ENCODE data around the gene PRSS50.

Gene PRSS50

DNA sequence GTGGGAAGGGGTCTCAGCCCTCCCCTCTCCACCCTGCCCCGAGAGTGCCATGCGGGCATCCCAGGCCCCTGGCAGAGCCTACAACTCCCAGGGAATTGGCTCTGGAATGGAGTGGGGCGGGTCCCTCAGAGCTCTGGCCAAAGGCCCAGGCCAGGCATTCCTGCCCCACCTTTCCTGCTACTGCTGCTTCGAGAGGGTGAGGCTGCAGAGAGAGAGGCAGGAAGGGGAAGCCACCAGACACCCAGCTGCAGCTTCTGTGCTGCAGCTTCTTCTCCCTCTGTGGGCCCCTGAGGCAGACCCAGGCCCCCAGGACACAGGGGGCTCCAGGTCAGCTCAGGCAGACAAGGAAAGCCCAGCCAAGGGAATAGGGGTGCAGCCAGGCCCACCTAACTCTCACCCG, 26.9 kb downstream of the PRSS50 start:
- no peak for DNase-seq

DNA sequence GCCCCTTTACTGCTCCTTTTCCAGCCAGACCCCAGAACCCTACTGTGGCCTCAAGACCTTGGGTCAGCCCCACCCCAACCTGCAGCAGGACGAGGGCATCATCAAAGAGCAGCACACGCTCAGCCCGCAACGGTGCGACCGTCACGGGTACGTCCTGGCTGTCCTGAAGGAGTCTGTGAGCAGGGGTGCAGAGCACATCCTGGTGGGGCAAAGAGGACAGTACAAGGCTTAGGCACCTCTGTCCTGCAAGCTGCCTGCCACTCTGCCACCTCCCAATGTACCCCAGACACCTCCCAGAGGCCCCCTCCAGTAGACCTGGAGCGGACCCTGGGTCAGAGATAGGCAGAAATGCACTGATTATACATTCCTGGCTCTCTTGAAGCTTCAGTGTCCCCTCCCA, 32.2 kb downstream of the PRSS50 start:
- no peak for DNase-seq

DNA sequence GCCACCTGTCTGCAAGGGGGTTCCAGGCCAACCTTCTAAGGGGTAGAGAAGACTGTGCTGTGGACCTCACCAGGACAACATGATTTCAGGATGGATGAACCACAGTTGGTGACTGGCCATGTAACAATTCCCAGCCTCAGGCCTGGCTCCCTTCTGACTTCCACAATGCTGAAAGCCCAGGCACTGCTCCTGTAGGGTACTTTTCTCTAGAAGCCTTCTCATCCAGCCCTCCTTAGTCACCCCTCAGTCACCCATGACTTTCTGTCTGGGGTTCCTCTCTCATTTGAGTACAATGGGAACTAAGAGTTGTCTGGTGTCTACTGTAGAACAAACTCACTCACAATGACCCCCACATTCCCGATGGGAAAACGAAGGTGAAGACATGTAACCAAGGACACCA, 32.8 kb downstream of the PRSS50 start:
- DNase-seq = no peak

DNA sequence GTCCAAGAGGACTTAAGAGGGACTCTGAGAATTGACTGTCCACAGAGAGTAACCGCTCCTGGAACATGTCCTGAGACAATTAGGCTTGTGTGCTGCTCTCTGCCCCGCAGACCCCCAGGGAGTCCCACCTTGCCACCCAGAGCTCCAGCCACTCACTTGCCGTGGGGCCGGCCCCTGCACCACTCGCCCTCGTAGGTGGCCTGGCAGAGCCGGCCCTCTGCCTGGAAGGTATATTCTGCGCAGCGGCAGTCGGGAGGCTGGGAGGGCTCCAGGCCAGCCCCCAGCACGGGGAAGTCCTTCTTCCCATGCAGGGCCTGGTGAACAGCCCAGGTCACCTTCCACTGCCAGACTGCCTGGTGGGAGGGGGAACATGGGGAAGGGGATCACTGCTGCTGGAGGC, 34.7 kb downstream of the PRSS50 start:
- DNase-seq = no peak

DNA sequence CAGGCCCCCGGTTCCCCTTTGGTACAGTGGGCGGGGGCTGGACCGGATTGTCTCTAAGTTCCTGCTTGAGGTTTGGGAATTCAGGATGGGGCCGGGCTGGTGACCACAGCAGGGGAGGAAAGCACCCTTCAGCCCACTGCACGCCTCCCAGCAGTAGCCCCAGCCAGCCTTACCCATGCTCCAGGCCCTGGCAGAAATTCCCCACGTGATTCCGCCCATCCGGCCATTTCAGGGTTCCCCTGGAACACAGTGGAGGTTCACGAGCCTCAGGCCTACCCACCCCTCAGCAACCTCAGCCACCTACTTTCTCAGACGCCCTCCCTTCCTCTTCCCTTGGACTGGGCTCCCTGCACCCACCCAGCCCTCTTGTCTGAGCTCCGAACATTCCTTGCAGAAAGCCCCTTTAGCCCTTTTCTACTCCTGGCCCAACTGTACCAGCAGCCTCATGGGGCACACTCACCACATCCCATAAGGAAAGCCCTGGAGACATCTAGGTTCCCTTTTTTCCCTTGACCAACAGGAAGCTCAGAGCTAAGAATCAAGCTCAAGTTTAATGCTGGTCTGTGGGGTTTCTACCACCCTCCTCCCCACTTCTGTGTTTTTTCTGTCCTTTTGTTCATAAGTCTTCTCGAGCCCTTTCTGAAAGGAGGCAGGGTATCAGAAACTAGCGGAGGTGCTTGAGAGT, 35.7 kb downstream of the PRSS50 start:
- no peak for DNase-seq

DNA sequence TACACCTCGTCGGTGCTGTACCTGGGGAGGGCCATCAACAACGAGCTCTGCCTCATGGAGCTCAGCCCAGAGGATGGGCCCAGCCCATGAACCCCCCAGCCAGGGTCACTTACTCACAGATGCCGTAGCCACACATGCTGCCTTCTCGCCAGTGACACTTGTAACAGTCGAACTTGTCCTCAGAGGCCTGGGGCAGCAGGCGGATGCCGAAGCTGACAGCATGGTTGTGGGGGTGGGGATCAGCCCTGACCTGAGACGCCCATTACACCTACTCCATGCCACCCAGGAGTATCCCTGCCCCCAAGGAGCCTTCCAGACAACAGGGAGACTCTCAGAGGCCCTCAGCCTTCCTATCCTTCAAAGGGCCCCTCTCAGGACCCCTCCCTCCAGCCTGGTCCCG, 36.3 kb downstream of the PRSS50 start:
- DNase-seq = no peak

GRCh38 chr3:46680298-46680826, 37.3 kb downstream of the PRSS50 start:
- DNase-seq = no peak

DNA sequence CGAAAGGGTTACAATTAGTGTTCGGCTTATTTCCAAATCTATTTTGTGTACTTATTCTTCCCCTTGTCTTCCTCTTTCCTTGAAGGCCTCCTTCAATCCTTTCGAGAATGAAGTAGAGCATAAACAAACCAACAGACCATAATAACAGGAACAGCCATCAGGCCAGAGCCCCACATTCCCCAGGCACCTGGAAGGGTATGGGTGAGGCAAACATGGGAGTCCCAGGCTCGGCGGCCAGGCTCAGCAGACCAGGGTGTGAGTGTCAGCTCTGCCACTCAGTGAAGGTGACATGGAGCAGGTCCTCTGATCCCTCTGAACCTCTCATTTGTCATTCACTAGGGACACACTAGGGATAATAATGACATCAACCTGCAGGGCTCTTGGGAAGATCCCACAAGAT, 38.0 kb downstream of the PRSS50 start:
- DNase-seq = no peak

- no peak for DNase-seq
Observed at GRCh38 chr3:46678280-46678679, 39.4 kb downstream of the PRSS50 start.

DNA sequence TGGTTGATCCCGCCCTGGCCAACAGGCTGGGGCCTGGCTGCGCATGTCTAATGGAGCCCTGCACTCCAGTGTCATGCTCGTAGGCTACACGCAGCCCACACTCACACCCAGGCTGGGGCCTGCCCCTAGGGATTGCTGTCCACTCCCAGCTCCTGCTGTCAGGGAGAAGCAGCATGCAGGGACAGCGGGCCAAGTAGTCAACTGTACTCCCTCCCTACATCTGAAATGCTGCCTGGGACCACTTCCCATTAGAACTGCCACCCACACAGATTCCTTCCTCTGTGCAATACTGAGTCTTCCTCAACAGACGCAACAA, 40.3 kb downstream of the PRSS50 start:
- no peak for DNase-seq

DNA sequence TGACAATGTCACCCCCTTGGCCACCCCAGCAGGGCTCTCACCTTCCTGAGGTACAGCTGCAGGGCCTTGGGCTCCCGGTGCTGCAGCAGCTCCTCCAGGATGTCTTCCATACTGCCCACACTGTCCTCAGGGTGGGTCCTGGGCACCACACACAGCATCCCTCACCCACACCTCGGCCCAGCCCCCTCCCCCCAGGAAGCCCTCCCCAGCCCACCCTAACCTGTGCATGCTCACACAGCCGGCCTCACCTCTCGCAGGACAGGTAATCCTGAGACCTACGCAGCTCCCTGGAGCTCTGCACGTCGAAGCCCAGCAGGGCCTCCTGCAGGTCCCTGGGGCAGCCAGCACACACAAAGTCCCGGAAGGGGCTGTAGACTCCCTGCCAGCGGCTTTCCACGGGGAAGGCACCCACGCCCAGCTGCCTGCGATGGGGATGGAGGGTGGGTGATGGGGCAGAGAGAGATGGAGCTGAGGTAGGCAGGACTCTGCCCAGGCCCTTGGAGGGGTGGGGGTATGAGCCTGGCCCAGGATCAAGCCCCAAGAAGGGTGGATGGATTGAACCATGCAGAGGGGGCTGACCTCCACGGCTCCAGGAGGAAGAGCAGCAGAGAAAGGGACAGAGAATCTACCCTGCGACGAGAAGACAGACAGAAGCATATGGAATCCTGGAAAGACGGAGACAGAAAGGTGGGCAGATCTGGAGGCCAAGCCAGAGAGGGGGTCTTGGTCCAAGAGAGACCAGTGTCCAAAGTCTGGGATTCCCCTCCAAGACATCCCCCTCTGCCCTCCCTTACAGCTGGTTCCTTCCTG, 40.9 kb downstream of the PRSS50 start:
- DNase-seq = no peak

- no peak for DNase-seq
Observed at GRCh38 chr3:46675843-46676567, 41.7 kb downstream of the PRSS50 start.

DNA sequence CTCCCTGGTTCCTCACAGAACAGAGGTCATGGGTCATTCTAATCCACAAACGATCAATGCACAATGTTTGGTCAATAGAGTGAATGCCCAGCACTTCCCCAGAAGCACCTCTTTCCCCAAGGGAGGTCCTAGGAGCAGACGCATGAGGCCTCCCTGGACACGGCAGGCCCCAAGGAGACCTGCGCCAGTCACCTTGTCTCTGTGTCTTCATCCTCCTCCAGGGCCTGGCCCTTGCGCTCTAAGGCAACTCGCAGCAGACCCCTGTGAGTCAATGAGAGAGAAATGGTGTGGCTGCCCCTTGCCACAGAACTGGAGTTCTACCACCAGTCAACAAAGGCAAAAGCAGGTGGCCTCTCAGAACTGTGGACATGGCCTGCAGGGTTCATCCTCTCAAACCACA, 42.2 kb downstream of the PRSS50 start:
- DNase-seq = no peak

- DNase-seq = no peak
Observed at GRCh38 chr3:46674031-46674845, 43.4 kb downstream of the PRSS50 start.

DNA sequence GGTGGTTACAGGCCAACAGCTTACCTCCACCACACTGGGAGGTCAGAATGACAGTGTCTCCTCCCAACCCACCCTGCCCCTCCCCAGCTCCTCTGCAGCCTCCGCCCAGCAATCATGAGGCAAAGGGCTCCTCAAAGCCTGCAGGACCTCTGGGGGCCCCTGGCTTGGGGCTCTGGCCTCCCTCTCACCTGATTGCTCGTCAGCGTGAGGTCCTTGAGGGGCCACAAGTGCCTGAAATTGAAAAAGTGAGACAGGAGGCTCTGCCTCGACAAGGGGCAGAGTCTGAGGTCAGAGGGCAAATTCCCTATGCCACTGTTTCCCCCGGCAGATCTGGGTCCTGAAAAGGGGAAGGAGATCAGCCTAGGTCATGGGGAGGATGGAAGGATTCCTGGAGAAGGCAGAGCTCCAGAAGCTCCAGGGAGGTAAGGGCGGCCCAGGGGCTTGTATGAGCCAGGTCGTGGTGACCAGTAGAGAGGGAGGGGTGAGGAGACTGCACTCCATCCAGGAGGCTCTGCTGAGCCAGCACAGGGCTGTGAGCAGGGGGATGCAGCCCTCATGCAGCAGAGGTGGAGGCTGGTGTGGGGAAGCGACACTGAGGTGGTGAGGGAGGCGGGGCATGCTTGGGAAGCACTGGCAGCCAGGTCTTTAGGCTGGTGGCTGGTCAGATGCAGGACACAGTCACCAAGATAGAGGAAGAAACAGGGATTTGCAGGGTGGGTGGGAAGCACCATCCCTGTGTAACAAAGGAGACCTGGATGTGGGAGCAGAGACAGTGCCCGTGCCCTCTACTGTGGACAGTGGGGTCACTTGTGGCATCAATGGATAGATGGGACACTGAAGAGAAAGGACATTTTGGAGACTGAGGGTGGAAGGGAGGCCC, 44.3 kb downstream of the PRSS50 start:
- no peak for DNase-seq

DNA sequence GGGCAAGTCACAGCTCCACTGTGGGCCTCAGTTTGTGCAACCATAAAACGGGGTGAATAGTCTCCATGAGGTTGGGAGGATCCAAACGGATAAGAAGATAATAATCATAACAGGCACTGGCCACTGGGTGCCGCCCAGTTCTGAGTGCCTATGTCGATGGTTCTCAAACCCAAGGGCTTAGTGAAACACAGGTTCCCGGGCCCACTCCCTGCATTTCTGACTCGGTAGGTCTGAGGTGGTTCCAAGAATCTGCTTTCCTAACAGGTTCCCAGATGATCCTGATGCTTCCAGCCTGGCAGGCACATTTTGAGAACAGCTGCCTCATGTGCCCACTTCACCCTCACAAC, 45.3 kb downstream of the PRSS50 start:
- no peak for DNase-seq

GRCh38 chr3:46671541-46672348, 45.9 kb downstream of the PRSS50 start:
- no peak for DNase-seq

DNA sequence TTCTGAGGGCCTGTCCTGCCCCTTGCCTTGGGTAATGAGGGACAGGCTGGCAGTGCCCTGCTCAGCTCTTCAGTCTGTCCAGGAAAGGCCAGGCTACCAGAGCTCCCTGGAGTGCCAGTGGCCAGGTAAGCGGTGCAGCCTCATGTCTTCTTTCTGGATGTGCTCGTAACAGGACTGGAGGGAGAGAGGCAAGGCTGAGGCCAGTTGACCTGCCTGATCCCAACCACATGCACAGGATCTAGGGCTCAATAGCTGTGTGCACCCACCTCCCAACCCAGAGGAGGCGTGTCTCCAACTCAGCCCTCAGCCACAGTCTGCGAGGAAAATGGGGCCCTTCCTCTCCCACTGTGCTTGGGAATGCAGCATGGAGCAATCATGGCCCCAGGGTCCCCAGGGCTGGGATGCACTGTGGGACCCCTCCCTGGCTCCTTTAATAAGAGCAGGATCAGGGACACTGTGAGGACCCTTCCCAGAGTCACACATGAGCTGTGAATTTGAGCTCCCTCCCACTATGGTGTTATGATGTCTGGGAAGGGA, 46.7 kb downstream of the PRSS50 start:
- DNase-seq = no peak

GRCh38 chr3:46670000-46670890, 47.4 kb downstream of the PRSS50 start:
- no peak for DNase-seq

Data from NCI-H748 treated with DMSO at 0.1 percent for 48 hours (cell line).